HL-60 (cell line): ENCODE measurements around the gene TMEM151A.
"Not testable (repeated sequence)": the region's sequence is repeated elsewhere in the genome, so short reads cannot be mapped to it uniquely, and the experiment has no call there.

Experiments used
- DNase-seq, 2 experiments: peaks; one replicate each; pipeline ENCODE4 v3.0.0-alpha.2; 2010 to 2020; ENCODE audit warnings: low read depth in 1 of 2, low spot score in 1 of 2
- H3K27ac ChIP-seq: fragments of 250-450 bp; sonication (Bioruptor Pico); replicated peaks from 2 replicates; pipeline ENCODE4 v1.5.1; 2020; ENCODE audit warnings: mild to moderate bottlenecking, moderate library complexity
- H3K27me3 ChIP-seq: fragments of 250-450 bp; sonication (Bioruptor Pico); 2 replicates; pipeline ENCODE4 v1.5.1; 2021; ENCODE audit warnings: mild to moderate bottlenecking, moderate library complexity; ENCODE audit not compliant: insufficient read depth, poor library complexity, severe bottlenecking
- H3K4me3 ChIP-seq: replicated peaks from 2 replicates; pipeline ENCODE4 v1.5.1; 2011; ENCODE audit warnings: mild to moderate bottlenecking, control low read depth, low read length; ENCODE audit not compliant: insufficient read depth
- CTCF ChIP-seq: IDR thresholded peaks from one replicate; pipeline ENCODE4 v1.5.1; 2011; ENCODE audit warnings: low read length, control low read depth, inconsistent platforms; ENCODE audit not compliant: insufficient read depth
- GABPA ChIP-seq: IDR thresholded peaks from 2 replicates; pipeline ENCODE4 v1.6.1; 2012; ENCODE audit warnings: low read depth
- POLR2AphosphoS5 ChIP-seq: IDR thresholded peaks from 2 replicates; pipeline ENCODE4 v1.6.1; 2012; ENCODE audit warnings: low read depth
- REST ChIP-seq: IDR thresholded peaks from 2 replicates; pipeline ENCODE4 v1.6.1; 2012; ENCODE audit warnings: low read depth; ENCODE audit not compliant: insufficient replicate concordance
- SPI1 ChIP-seq: IDR thresholded peaks from 2 replicates; pipeline ENCODE4 v1.6.1; 2012; ENCODE audit warnings: low read depth, mild to moderate bottlenecking, borderline replicate concordance

Gene TMEM151A

GRCh38 chr11:66272596-66272995, 19.1 kb upstream of the TMEM151A start:
- no peaks in the 10 kb centered on the region for H3K27me3 ChIP-seq
- no peak overlapping the region for H3K27ac ChIP-seq
- DNase-seq, result no peak
- no peak for TF ChIP-seq CTCF
- TF ChIP-seq SPI1, result no peak
- TF ChIP-seq GABPA, result no peak
- TF ChIP-seq POLR2AphosphoS5, result no peak
- no peak for TF ChIP-seq REST
- H3K4me3 ChIP-seq, result no peak overlapping the region

GRCh38 chr11:66274219-66274618, 17.5 kb upstream of the TMEM151A start:
- TF ChIP-seq SPI1, result no peak
- H3K27ac ChIP-seq, result no peak overlapping the region
- no peak for DNase-seq
- no peaks in the 10 kb centered on the region for H3K27me3 ChIP-seq
- H3K4me3 ChIP-seq, result no peak overlapping the region

GRCh38 chr11:66275396-66275795, 16.3 kb upstream of the TMEM151A start:
- TF ChIP-seq GABPA (no peak), SPI1 (no peak), REST (no peak), CTCF (no peak), POLR2AphosphoS5 (no peak)
- DNase-seq, result no peak
- Histone ChIP-seq H3K27ac (no peak overlapping the region), H3K4me3 (no peak overlapping the region), H3K27me3 (no peaks in the 10 kb centered on the region)

GRCh38 chr11:66275984-66276612, 15.6 kb upstream of the TMEM151A start:
- TF ChIP-seq SPI1 (no peak), GABPA (no peak), REST (no peak), POLR2AphosphoS5 (no peak), CTCF (no peak)
- Histone ChIP-seq H3K27me3 (no peaks in the 10 kb centered on the region), H3K4me3 (no peak overlapping the region), H3K27ac (no peak overlapping the region)
- DNase-seq, result no peak

GRCh38 chr11:66276619-66277018, 15.1 kb upstream of the TMEM151A start:
- H3K27me3 ChIP-seq, H3K27ac ChIP-seq, H3K4me3 ChIP-seq, DNase-seq: not testable (repeated sequence)

- not testable (repeated sequence) for H3K4me3 ChIP-seq, H3K27ac ChIP-seq
- DNase-seq, result peak in 1 of 2 experiments; percentile 31
These were observed 14.6 kb upstream of the TMEM151A start for GRCh38 chr11:66277064-66277463.

More at GRCh38 chr11:66277064-66277463, 14.6 kb upstream of the TMEM151A start:
- not testable (repeated sequence) for H3K27me3 ChIP-seq
